ENCODE measurements around the gene PTPRN2. TPM values are rescaled to one million over a fixed set of nuclear protein-coding genes. Genes with fewer than 3 reads are reported as not detected.

The PTPRN2 gene
- total RNA-seq, 2 experiments from 2014 or later: 7.0 to 7.2 TPM

- ChIA-PET POLR2A (no interaction called here), CTCF (no interaction called here)
- no peaks in the 10 kb centered on the region for H3K27me3 Mint-ChIP-seq (ENCODE audit: low read depth)
- DNase-seq (no peak), ATAC-seq (no peak)
- no peaks in the 10 kb centered on the region for H3K36me3 Mint-ChIP-seq (ENCODE audit: low read depth)
- H3K4me1 Mint-ChIP-seq (ENCODE audit: low read depth): no peaks in the 10 kb centered on the region
- H3K9me3 Mint-ChIP-seq (ENCODE audit: insufficient read depth): no peaks in the 10 kb centered on the region
- H3K4me3 Mint-ChIP-seq: no peak overlapping the region
- no peak overlapping the region for H3K27ac Mint-ChIP-seq
Measured at GRCh38 chr7:157866336-157866924, 721.2 kb downstream of the PTPRN2 start.

- H3K36me3 Mint-ChIP-seq (ENCODE audit: low read depth): no peaks in the 10 kb centered on the region
- H3K4me1 Mint-ChIP-seq (ENCODE audit: low read depth): no peaks in the 10 kb centered on the region
- ChIA-PET POLR2A (no interaction called here), CTCF (no interaction called here)
- ATAC-seq (no peak), DNase-seq (no peak)
- H3K27me3 Mint-ChIP-seq (ENCODE audit: low read depth): no peaks in the 10 kb centered on the region
- no peak overlapping the region for H3K4me3 Mint-ChIP-seq
- H3K27ac Mint-ChIP-seq: no peak overlapping the region
- H3K9me3 Mint-ChIP-seq (ENCODE audit: insufficient read depth): no peaks in the 10 kb centered on the region
Measured at GRCh38 chr7:157865351-157866165, 722.1 kb downstream of the PTPRN2 start.

- no peak for ATAC-seq
- Mint-ChIP-seq H3K36me3 (ENCODE audit: low read depth) (no peaks in the 10 kb centered on the region), H3K27me3 (ENCODE audit: low read depth) (no peaks in the 10 kb centered on the region), H3K4me1 (ENCODE audit: low read depth) (no peaks in the 10 kb centered on the region), H3K27ac (no peak overlapping the region), H3K4me3 (no peak overlapping the region), H3K9me3 (ENCODE audit: insufficient read depth) (no peaks in the 10 kb centered on the region)
- no peak for DNase-seq
- ChIA-PET CTCF (no interaction called here), POLR2A (no interaction called here)
Measured at GRCh38 chr7:157864911-157865310, 722.7 kb downstream of the PTPRN2 start.

GRCh38 chr7:157863906-157864810 lies 723.5 kb downstream of the PTPRN2 start:
- Mint-ChIP-seq H3K27me3 (ENCODE audit: low read depth) (no peaks in the 10 kb centered on the region), H3K9me3 (ENCODE audit: insufficient read depth) (no peaks in the 10 kb centered on the region), H3K4me3 (no peak overlapping the region), H3K27ac (no peak overlapping the region), H3K36me3 (ENCODE audit: low read depth) (no peaks in the 10 kb centered on the region), H3K4me1 (ENCODE audit: low read depth) (no peaks in the 10 kb centered on the region)
- ChIA-PET POLR2A (no interaction called here), CTCF (no interaction called here)
- DNase-seq (no peak), ATAC-seq (no peak)

GRCh38 chr7:157863176-157863575 lies 724.4 kb downstream of the PTPRN2 start:
- ChIA-PET POLR2A (no interaction called here), CTCF (no interaction called here)
- H3K4me3 Mint-ChIP-seq: no peak overlapping the region
- no peaks in the 10 kb centered on the region for H3K4me1 Mint-ChIP-seq (ENCODE audit: low read depth)
- no peaks in the 10 kb centered on the region for H3K36me3 Mint-ChIP-seq (ENCODE audit: low read depth)
- no peaks in the 10 kb centered on the region for H3K27me3 Mint-ChIP-seq (ENCODE audit: low read depth)
- ATAC-seq: no peak
- H3K9me3 Mint-ChIP-seq (ENCODE audit: insufficient read depth): no peaks in the 10 kb centered on the region
- H3K27ac Mint-ChIP-seq: no peak overlapping the region
- no peak for DNase-seq

- ATAC-seq: no peak
- DNase-seq: no peak
- H3K9me3 Mint-ChIP-seq (ENCODE audit: insufficient read depth): no peaks in the 10 kb centered on the region
- CTCF ChIA-PET: no interaction called here
- H3K4me3 Mint-ChIP-seq: no peak overlapping the region
- POLR2A ChIA-PET: no interaction called here
- no peak overlapping the region for H3K27ac Mint-ChIP-seq
- no peaks in the 10 kb centered on the region for H3K27me3 Mint-ChIP-seq (ENCODE audit: low read depth)
- H3K36me3 Mint-ChIP-seq (ENCODE audit: low read depth): no peaks in the 10 kb centered on the region
- no peaks in the 10 kb centered on the region for H3K4me1 Mint-ChIP-seq (ENCODE audit: low read depth)
Measured at GRCh38 chr7:157862731-157863130, 724.9 kb downstream of the PTPRN2 start.

GRCh38 chr7:157861551-157861950 lies 726.1 kb downstream of the PTPRN2 start:
- no peaks in the 10 kb centered on the region for H3K9me3 Mint-ChIP-seq (ENCODE audit: insufficient read depth)
- no peaks in the 10 kb centered on the region for H3K36me3 Mint-ChIP-seq (ENCODE audit: low read depth)
- CTCF ChIA-PET: no interaction called here

GRCh38 chr7:157861031-157861491 lies 726.6 kb downstream of the PTPRN2 start:
- CTCF ChIA-PET: no interaction called here
- Mint-ChIP-seq H3K36me3 (ENCODE audit: low read depth) (no peaks in the 10 kb centered on the region), H3K27me3 (ENCODE audit: low read depth) (no peaks in the 10 kb centered on the region), H3K9me3 (ENCODE audit: insufficient read depth) (no peaks in the 10 kb centered on the region), H3K4me1 (ENCODE audit: low read depth) (no peaks in the 10 kb centered on the region), H3K4me3 (no peak overlapping the region), H3K27ac (no peak overlapping the region)
- ATAC-seq (no peak), DNase-seq (no peak)
- POLR2A ChIA-PET: no interaction called here

More at GRCh38 chr7:157861551-157861950, 726.1 kb downstream of the PTPRN2 start:
- POLR2A ChIA-PET: no interaction called here
- ATAC-seq: no peak
- Mint-ChIP-seq H3K4me3 (no peak overlapping the region), H3K27me3 (ENCODE audit: low read depth) (no peaks in the 10 kb centered on the region), H3K4me1 (ENCODE audit: low read depth) (no peaks in the 10 kb centered on the region), H3K27ac (no peak overlapping the region)
- DNase-seq: no peak

- CTCF ChIA-PET: no interaction called here
- ATAC-seq (no peak), DNase-seq (no peak)
- Mint-ChIP-seq H3K9me3 (ENCODE audit: insufficient read depth) (no peaks in the 10 kb centered on the region), H3K27me3 (ENCODE audit: low read depth) (no peaks in the 10 kb centered on the region), H3K4me3 (no peak overlapping the region), H3K27ac (no peak overlapping the region), H3K4me1 (ENCODE audit: low read depth) (no peaks in the 10 kb centered on the region), H3K36me3 (ENCODE audit: low read depth) (no peaks in the 10 kb centered on the region)
- POLR2A ChIA-PET: interaction anchor here (0.5 kb wide), 1 partner anchor 11 kb away, joined by 4 read pairs; no protein-coding TSS in a partner anchor
Measured at GRCh38 chr7:157860406-157860805, 727.2 kb downstream of the PTPRN2 start.

- Mint-ChIP-seq H3K27ac (no peak overlapping the region), H3K4me3 (no peak overlapping the region), H3K9me3 (ENCODE audit: insufficient read depth) (no peaks in the 10 kb centered on the region), H3K27me3 (ENCODE audit: low read depth) (no peaks in the 10 kb centered on the region), H3K36me3 (ENCODE audit: low read depth) (no peaks in the 10 kb centered on the region), H3K4me1 (ENCODE audit: low read depth) (no peaks in the 10 kb centered on the region)
- DNase-seq (no peak), ATAC-seq (no peak)
- POLR2A ChIA-PET: no interaction called here
- CTCF ChIA-PET: no interaction called here
Measured at GRCh38 chr7:157859915-157860314, 727.7 kb downstream of the PTPRN2 start.

- DNase-seq (no peak), ATAC-seq (no peak)
- Mint-ChIP-seq H3K27ac (no peak overlapping the region), H3K9me3 (ENCODE audit: insufficient read depth) (no peaks in the 10 kb centered on the region), H3K27me3 (ENCODE audit: low read depth) (no peaks in the 10 kb centered on the region), H3K36me3 (ENCODE audit: low read depth) (no peaks in the 10 kb centered on the region), H3K4me3 (no peak overlapping the region), H3K4me1 (ENCODE audit: low read depth) (no peaks in the 10 kb centered on the region)
- CTCF ChIA-PET: no interaction called here
- POLR2A ChIA-PET: no interaction called here
Measured at GRCh38 chr7:157857578-157858075, 730.0 kb downstream of the PTPRN2 start.

Data from activated CD8-positive, alpha-beta T cell treated with anti-CD3 and anti-CD28 coated beads, Interleukin-2, amount 10 ng/mL, durations not matched to agents 7 days and 5 days (primary cell).